Stimulated activated CD8-positive, alpha-beta memory T cell treated with anti-CD3 and anti-CD28 coated beads, Interleukin-7, amount 100 ng/mL, for 24 hours (primary cell): ENCODE data around the gene ATP6V0A4.
"Not testable (repeated sequence)": the region's sequence is repeated elsewhere in the genome, so short reads cannot be mapped to it uniquely, and the experiment has no call there.

Source experiments
- DNase-seq: peaks from one replicate; pipeline ENCODE4 v3.0.0-alpha.2; 2020; ENCODE audit warnings: low read depth

Gene ATP6V0A4

GRCh38 chr7:138750901-138751464 is 47.0 kb downstream of the ATP6V0A4 start:
- DNase-seq: no peak

DNA sequence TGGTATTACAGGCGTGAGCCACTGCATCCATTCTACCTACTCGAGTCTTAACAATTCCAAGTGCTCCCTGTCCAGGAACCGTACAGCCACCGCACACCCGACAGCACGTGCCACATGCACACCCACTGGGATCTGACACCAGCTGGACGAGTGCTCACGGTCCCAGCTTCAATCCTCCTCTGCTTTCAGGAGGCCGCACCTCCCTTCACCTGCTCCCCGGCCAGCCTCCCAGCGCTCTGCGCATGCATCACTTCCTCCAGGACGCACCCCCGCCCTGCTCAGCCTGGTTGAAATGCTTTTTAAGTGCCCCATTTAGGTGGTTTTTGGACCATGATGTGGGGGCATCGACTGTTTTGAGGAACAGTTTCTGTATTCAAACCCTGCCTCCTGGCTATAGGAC is 47.5 kb downstream of the ATP6V0A4 start:
- DNase-seq: no peak

DNA sequence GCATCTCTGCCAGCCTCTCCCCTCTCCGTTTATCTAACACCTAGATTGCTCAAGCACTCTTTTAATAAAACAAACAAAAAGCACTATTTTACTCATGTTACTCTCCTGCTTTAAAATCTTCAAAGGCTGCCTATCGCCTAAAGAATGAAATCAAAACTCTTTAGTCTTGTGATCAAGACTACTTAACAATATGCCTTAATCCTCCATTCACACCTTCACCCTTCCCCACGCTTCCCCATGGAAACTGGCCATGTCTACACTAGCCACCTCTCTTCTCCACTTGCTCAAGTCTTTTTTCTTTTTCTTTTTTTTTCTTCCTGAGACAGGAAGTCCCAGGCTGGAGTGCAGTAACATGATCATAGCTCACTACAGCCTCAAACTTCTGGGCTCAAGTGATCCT is 48.0 kb downstream of the ATP6V0A4 start:
- no peak for DNase-seq

DNA sequence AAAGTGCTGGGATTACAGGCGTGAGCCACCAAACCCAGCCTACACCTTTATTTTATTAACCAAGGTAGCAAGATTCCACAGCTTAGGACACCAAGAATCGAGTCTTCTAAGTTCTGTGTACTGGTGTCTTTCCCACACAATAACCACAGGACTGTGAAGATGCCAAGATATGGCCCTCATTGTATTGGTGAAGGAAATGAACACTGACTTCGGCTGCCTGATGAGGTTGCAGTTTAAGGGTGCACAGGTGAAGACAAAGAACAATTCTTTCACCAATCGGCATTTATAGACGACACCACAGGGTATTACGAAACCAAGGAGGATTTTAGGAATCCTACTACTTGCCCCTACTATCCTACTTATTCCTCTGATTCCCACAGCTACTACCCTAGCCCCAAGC is 49.3 kb downstream of the ATP6V0A4 start:
- DNase-seq: no peak

DNA sequence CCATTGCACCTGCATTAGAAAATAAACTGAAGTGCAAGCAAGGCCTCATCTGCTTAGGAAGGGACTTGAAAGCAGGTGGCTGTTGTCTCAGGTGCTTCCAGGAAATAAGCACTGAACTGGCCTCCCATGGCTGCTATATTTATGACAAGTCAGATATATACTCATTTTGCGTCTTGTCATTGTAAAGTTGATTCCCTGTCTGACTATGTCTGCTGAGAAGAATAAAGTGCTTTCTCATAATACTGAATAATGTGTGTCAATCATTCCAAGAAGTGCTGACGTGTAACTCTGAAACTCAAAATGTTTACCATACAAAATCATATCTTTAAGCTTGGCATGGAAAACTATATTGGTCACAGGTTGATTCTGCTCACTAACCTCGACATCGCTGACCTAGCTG is 51.9 kb downstream of the ATP6V0A4 start:
- DNase-seq: no peak

GRCh38 chr7:138745189-138745588 is 52.8 kb downstream of the ATP6V0A4 start:
- no peak for DNase-seq

DNA sequence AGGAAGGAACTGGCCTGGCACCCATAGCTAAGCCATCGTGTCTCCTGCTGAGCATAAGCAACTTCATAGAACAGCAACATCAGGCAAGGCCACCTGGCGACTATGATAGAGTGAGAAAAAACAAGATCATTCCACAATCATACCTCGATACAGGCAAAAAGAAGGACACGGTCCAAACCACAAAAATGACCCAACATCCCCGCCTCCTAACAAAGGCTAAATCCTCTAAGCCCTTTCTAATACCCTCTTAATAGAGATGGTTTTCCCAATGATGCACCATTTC is 56.6 kb downstream of the ATP6V0A4 start:
- no peak for DNase-seq

DNA sequence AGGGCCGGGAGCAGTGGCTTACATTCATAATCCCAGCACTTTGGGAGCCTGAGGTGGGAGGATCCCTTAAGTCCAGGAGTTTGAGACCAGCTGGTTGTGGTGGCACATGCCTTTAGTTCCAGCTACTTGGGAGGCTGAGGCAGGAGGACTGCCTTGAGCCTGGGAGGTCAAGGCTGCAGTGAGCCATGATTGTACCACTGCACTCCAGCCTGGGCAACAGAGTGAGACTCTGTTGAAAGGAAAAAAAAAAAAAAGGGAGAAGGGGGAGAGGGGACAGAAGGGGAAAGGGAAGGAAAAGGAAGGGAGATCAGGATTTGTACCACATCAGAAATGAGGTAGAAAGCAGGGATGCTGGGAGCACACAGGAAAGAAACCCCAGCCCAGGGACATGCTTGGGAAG is 58.1 kb downstream of the ATP6V0A4 start:
- DNase-seq: no peak

DNA sequence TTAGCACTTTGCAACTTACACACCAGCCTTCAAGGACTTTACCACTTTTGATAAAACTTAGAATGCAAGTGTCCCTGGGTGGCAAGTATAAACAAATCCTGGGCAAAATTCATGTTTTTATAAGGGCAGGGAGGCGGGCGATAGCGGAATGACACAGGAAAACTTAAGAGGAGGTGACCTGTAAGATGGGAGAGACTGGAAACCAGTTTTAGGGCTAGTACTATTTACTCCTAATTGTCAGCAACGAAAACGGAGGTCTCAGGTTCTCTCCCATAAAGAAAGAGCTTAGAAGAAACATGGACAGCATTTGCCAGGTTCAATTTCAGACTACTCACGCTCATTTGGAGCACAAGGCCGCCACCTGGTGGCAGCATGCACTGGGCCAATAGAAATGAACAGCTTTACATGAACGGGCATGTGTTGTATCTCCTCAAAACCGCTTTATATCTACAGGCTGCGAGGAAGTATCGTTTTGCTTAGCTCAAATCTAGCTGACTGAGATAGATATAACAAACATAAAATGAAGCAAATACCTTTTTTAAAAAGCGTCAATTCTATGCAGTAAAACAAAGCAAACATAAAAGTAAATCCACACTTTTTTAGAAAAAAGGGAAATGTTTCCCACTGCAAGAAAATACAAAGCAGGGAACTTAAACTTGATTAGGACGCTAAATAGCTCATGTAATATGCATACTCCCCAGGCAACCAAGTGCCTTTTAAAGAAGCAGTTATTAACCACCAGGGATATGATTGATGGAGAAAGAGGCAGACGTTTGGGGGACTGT is 59.3 kb downstream of the ATP6V0A4 start:
- DNase-seq: peak; percentile 75

DNA sequence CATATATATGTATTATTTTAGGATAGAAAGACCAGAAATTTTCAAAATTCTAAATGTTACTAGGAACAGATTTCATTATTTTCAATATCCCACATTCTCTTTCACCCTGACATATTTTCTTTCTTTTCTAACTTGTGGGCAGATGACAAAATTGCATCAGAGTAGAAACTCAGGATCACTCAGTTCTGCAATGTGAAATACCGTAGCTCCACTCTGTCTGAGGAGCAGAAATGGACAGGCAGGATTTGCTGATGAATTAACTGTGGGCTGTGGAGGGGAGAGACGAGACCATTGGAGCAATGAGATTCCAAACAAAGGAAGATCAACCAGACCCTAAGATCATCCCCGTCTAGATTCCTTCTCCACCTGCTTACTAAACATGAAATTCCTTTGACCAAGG is 59.9 kb downstream of the ATP6V0A4 start:
- DNase-seq: no peak

- no peak for DNase-seq
These were observed 62.6 kb downstream of the ATP6V0A4 start for GRCh38 chr7:138735399-138735798.

DNA sequence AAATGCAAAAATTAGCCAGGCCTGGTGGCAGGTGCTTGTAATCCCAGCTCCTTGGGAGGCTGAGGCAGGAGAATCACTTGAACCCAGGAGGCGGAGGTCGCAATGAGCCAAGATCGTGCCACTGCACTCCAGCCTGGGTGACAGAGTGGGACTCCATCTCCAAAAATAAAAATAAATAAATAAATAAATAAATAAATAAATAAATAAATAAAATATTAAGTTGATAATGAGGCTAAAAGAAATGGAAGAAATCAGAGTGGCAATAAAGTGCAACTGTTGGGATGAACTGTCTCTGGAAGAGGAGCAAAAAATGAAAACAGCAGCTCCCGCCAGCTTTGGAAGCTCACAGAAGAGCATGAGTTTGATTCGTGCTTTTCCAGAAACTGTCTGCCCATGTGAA is 66.3 kb downstream of the ATP6V0A4 start:
- not testable (repeated sequence) for DNase-seq

GRCh38 chr7:138729444-138729843 is 68.6 kb downstream of the ATP6V0A4 start:
- no peak for DNase-seq

DNA sequence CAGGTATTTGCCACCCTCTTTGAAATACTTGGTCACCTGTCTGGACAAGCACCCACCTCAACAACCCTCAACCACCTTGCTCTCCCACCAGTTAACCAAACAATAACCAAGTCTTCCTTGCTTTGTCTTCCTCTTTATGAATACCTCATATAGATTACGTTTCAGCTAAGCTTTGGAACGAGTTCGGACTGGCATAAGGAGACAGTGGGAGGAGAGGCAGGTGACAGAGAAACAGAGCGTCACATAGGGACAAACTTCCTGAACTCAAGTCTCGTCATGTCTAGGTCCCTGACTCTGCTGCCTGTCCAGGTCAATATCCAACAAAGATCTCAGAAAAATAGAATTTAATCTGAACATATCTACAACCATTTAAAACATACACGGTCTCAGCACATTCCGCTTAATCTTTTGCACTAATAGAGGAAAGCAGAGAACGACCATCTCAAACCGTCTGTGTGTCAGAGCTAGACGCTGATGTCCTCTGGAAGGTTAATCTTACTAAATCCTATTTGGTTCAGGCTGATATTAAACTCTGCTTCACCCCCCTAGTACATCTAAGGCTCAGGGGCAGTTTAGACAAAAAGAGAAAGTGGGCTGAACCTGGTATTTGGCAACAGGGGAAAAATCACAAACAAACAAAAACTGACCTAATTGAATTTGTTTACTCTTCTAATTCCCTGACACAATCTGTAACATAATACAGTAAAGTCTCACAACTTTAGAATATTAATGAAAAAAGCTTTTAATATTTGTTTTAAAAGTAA is 70.5 kb downstream of the ATP6V0A4 start:
- no peak for DNase-seq

GRCh38 chr7:138726288-138726687 is 71.7 kb downstream of the ATP6V0A4 start:
- DNase-seq: no peak

GRCh38 chr7:138720286-138720685 is 77.7 kb downstream of the ATP6V0A4 start:
- DNase-seq: no peak

- DNase-seq: no peak
These were observed 81.1 kb downstream of the ATP6V0A4 start for GRCh38 chr7:138716889-138717288.

GRCh38 chr7:138713191-138713590 is 84.8 kb downstream of the ATP6V0A4 start:
- no peak for DNase-seq

DNA sequence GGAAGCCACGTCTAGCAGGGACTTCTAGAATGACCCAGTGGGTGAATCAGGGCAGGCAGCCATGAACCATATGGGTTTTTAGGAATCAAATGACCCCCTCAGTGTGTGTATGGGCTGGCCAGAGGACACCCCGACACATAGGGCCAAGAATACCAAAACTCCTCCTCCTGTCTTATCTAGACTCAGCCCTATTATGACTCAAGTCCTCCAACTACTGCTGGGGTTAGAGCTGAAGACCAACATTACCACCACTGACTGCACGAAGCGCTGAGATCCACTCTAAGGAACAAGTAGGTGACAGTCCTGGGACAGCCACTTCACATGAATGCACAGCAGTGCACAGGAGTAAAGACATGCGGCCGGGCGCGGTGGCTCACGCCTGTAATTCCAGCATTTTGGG is 85.3 kb downstream of the ATP6V0A4 start:
- no peak for DNase-seq

- no peak for DNase-seq
These were observed 87.2 kb downstream of the ATP6V0A4 start for GRCh38 chr7:138710536-138711385.

- DNase-seq: no peak
These were observed 92.8 kb downstream of the ATP6V0A4 start for GRCh38 chr7:138705167-138705566.

DNA sequence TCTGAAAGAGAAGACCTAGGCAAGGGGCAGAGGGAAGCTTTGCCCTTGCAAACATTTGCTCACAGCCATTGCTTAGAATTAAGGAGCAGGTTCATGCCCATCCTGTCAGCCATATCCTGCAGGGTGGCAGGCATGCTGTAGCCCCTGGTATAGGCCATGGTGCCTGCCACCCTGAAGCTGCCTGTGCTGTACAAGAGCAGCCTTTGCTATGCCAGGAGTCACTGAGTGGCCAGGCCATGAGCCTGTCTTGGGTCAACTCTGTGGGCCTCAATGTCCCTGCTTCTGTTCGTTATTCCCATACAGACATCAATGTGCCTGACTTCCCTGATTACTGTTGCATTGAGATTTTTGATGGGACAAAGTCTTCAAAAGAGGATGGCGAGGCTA is 96.5 kb downstream of the ATP6V0A4 start:
- DNase-seq: no peak
